Measurements from ENCODE around the gene BTLA.
A peak's percentile ranks its signal among the peaks of the same experiment; 100 is the strongest.

BTLA gene

GRCh38 chr3:112471596-112472325, 27.5 kb downstream of the BTLA start:
- Histone ChIP-seq H2AFZ (ENCODE audit: low read depth) (no peak overlapping the region), H3K4me3 (IDR thresholded peaks at IDR 0.05; ENCODE audit: insufficient read depth, low read depth, low read length) (no peak overlapping the region), H3K27me3 (ENCODE audit: insufficient read depth, low read depth) (no peaks in the 10 kb centered on the region), H3K27ac (no peak overlapping the region), H3K9ac (no peak overlapping the region), H3K36me3 (ENCODE audit: insufficient read depth) (no peaks in the 10 kb centered on the region), H3K4me2 (no peak overlapping the region), H3K4me1 (ENCODE audit: low read depth, poor library complexity, severe bottlenecking) (peaks cover 25% of the 10 kb centered on the region), H3K79me2 (ENCODE audit: insufficient read depth, low read depth) (no peaks in the 10 kb centered on the region), H4K20me1 (ENCODE audit: insufficient read depth) (no peaks in the 10 kb centered on the region)
- no peak for TF ChIP-seq CTCF (conservative IDR thresholded peaks at IDR 0.05; ENCODE audit: low read depth, low read length)

GRCh38 chr3:112470788-112471187, 28.5 kb downstream of the BTLA start:
- Histone ChIP-seq H4K20me1 (ENCODE audit: insufficient read depth) (no peaks in the 10 kb centered on the region), H3K79me2 (ENCODE audit: insufficient read depth, low read depth) (no peaks in the 10 kb centered on the region), H3K4me2 (no peak overlapping the region), H2AFZ (ENCODE audit: low read depth) (no peak overlapping the region), H3K27ac (no peak overlapping the region), H3K9ac (no peak overlapping the region), H3K36me3 (ENCODE audit: insufficient read depth) (no peaks in the 10 kb centered on the region), H3K27me3 (ENCODE audit: insufficient read depth, low read depth) (no peaks in the 10 kb centered on the region), H3K4me1 (ENCODE audit: low read depth, poor library complexity, severe bottlenecking) (peaks cover 33% of the 10 kb centered on the region), H3K4me3 (IDR thresholded peaks at IDR 0.05; ENCODE audit: insufficient read depth, low read depth, low read length) (no peak overlapping the region)
- TF ChIP-seq CTCF (conservative IDR thresholded peaks at IDR 0.05; ENCODE audit: low read depth, low read length): no peak

- no peak overlapping the region for H3K27ac ChIP-seq
- no peaks in the 10 kb centered on the region for H3K79me2 ChIP-seq (ENCODE audit: insufficient read depth, low read depth)
- H3K36me3 ChIP-seq (ENCODE audit: insufficient read depth): no peaks in the 10 kb centered on the region
- no peak overlapping the region for H3K9ac ChIP-seq
- no peak overlapping the region for H3K4me3 ChIP-seq (IDR thresholded peaks at IDR 0.05; ENCODE audit: insufficient read depth, low read depth, low read length)
- no peaks in the 10 kb centered on the region for H4K20me1 ChIP-seq (ENCODE audit: insufficient read depth)
- no peak for TF ChIP-seq CTCF (conservative IDR thresholded peaks at IDR 0.05; ENCODE audit: low read depth, low read length)
- peaks cover 44% of the 10 kb centered on the region for H3K4me1 ChIP-seq (ENCODE audit: low read depth, poor library complexity, severe bottlenecking)
- H2AFZ ChIP-seq (ENCODE audit: low read depth): no peak overlapping the region
- H3K27me3 ChIP-seq (ENCODE audit: insufficient read depth, low read depth): no peaks in the 10 kb centered on the region
- no peak overlapping the region for H3K4me2 ChIP-seq
Measured at GRCh38 chr3:112469671-112470070, 29.6 kb downstream of the BTLA start.

GRCh38 chr3:112467539-112467938, 31.7 kb downstream of the BTLA start:
- Histone ChIP-seq H3K36me3 (ENCODE audit: insufficient read depth) (no peaks in the 10 kb centered on the region), H3K4me1 (ENCODE audit: low read depth, poor library complexity, severe bottlenecking) (peaks cover 53% of the 10 kb centered on the region)

More at GRCh38 chr3:112467539-112467938, 31.7 kb downstream of the BTLA start:
- no peaks in the 10 kb centered on the region for H3K79me2 ChIP-seq (ENCODE audit: insufficient read depth, low read depth)
- no peak overlapping the region for H2AFZ ChIP-seq (ENCODE audit: low read depth)
- TF ChIP-seq CTCF (conservative IDR thresholded peaks at IDR 0.05; ENCODE audit: low read depth, low read length): no peak
- H3K27ac ChIP-seq: no peak overlapping the region
- no peaks in the 10 kb centered on the region for H4K20me1 ChIP-seq (ENCODE audit: insufficient read depth)
- H3K4me3 ChIP-seq (IDR thresholded peaks at IDR 0.05; ENCODE audit: insufficient read depth, low read depth, low read length): no peak overlapping the region
- H3K4me2 ChIP-seq: 0 out of 2 replicates have a peak overlapping the region, but pooled peaks have one; percentile 10
- no peaks in the 10 kb centered on the region for H3K27me3 ChIP-seq (ENCODE audit: insufficient read depth, low read depth)
- H3K9ac ChIP-seq: no peak overlapping the region
